Gastroesophageal sphincter (tissue), 4 donors: ENCODE data around the gene ZGLP1. TPM values are rescaled to one million over a fixed set of nuclear protein-coding genes. Genes with fewer than 3 reads are reported as not detected.

Experiments used
- ATAC-seq: fragments of 150-250 bp; one replicate; pipeline ENCODE4 v1.9.1; 2016; ENCODE audit warnings: mild to moderate bottlenecking, moderate library complexity
- H3K27ac ChIP-seq, 4 donors: fragments of 200-600 bp; sonication (generic) in 3 of 4; 1 replicate in 3 of 4; 2 replicates in 1 of 4; pipeline ENCODE4 v1.5.1; 2016 to 2019
- H3K27me3 ChIP-seq: fragments of 200-600 bp; sonication (generic); one replicate; pipeline ENCODE4 v1.5.1; 2019
- H3K36me3 ChIP-seq, 2 donors: fragments of 200-600 bp; sonication (generic); one replicate each; pipeline ENCODE4 v1.5.1; 2019; ENCODE audit warnings: control low read depth in 1 of 2
- H3K4me1 ChIP-seq, 3 donors: fragments of 200-600 bp; sonication (generic); 1 replicate in 2 of 3; 2 replicates in 1 of 3; pipeline ENCODE4 v1.5.1; 2016 to 2019; ENCODE audit warnings: control low read depth in 2 of 3
- H3K4me3 ChIP-seq, 2 donors: fragments of 200-600 bp; sonication (generic); one replicate each; pipeline ENCODE4 v1.5.1; 2019; ENCODE audit warnings: mild to moderate bottlenecking in 1 of 2, moderate library complexity in 1 of 2
- H3K9me3 ChIP-seq, 3 donors: fragments of 200-600 bp; sonication (generic); one replicate each; pipeline ENCODE4 v1.5.1; 2017 to 2019; ENCODE audit warnings: control low read depth in 2 of 3
- CTCF ChIP-seq, 4 experiments: fragments of 200-600 bp in 2 of 4; fragments of 450-650 bp in 2 of 4; sonication (generic) in 1 of 4; IDR thresholded peaks; one replicate each; pipeline ENCODE4 v1.5.1; 2017 to 2019; ENCODE audit warnings: antibody characterized with exemption in 4 of 4, mild to moderate bottlenecking in 2 of 4, moderate library complexity in 2 of 4
- EP300 ChIP-seq: sonication (generic); formaldehyde crosslinking; IDR thresholded peaks from one replicate; pipeline ENCODE4 v1.6.1; 2017; ENCODE audit warnings: antibody characterized with exemption, mild to moderate bottlenecking
- POLR2A ChIP-seq, 2 donors: fragments of 450-650 bp; IDR thresholded peaks; one replicate each; pipeline ENCODE4 v1.6.1; 2017; ENCODE audit warnings: antibody characterized with exemption in 2 of 2, mild to moderate bottlenecking in 2 of 2, moderate library complexity in 1 of 2
- POLR2AphosphoS5 ChIP-seq: sonication (generic); formaldehyde crosslinking; IDR thresholded peaks from one replicate; pipeline ENCODE4 v1.6.1; 2017; ENCODE audit warnings: antibody characterized with exemption
- WGBS, 2 donors: methylation state at CpG; one replicate each; pipeline ENCODE4 v1.1.5; 2018; ENCODE audit warnings: low coverage in 1 of 2; 5-methylcytosine and 5-hydroxymethylcytosine counted together
- total RNA-seq, 4 donors: library from RNA; depleted of rRNA; stranded (reverse); fragments of >200 nt; gene quantifications; one replicate each; pipeline ENCODE4 v1.1.0, GENCODE V29; 2016

ZGLP1 gene
- total RNA-seq, 4 donors from 2014 or later = 0.81 to 2.5 (median 1.1) TPM; not detected in 1

- Histone ChIP-seq H3K9me3 (no peaks in the 10 kb centered on the region), H3K27me3 (peaks cover 59% of the 10 kb centered on the region), H3K4me1 (peaks cover 0 to 17% (median 13%) of the 10 kb centered on the region in 3 donors), H3K4me3 (no peak overlapping the region), H3K27ac (peak overlapping the region in 1 of 4 donors; percentile 9), H3K36me3 (no peaks in the 10 kb centered on the region)
- 40 to 49% methylated on average over 2 to 8 of the region's 14 CpGs for WGBS, 2 donors
- peak; percentile 46 for ATAC-seq
- TF ChIP-seq EP300 = no peak
- no peak for TF ChIP-seq CTCF (IDR thresholded peaks at IDR 0.05)
These were observed 9.8 kb downstream of the ZGLP1 start for GRCh38 chr19:10299545-10300458.

GRCh38 chr19:10295847-10296591 is 13.6 kb downstream of the ZGLP1 start:
- H3K36me3 ChIP-seq = no peaks in the 10 kb centered on the region
- H3K4me1 ChIP-seq = peaks cover 0 to 55% (median 26%) of the 10 kb centered on the region in 3 donors
- H3K27ac ChIP-seq = no peak overlapping the region
- ATAC-seq = no peak
- no peaks in the 10 kb centered on the region for H3K9me3 ChIP-seq
- peak overlapping the region in 1 of 2 donors; percentile 32 for H3K4me3 ChIP-seq
- WGBS, 2 donors = 0% methylated on average over 1 to 5 of the region's 58 CpGs
- no peak for TF ChIP-seq POLR2A (IDR thresholded peaks at IDR 0.05)
- no peak for TF ChIP-seq CTCF (IDR thresholded peaks at IDR 0.05)
- TF ChIP-seq POLR2AphosphoS5 = no peak
- TF ChIP-seq EP300 = no peak
- H3K27me3 ChIP-seq = peaks cover 97% of the 10 kb centered on the region

GRCh38 chr19:10295305-10295846 is 14.2 kb downstream of the ZGLP1 start:
- Histone ChIP-seq H3K4me1 (peaks cover 0 to 61% (median 32%) of the 10 kb centered on the region in 3 donors), H3K27me3 (peaks cover 99% of the 10 kb centered on the region), H3K27ac (no peak overlapping the region), H3K9me3 (no peaks in the 10 kb centered on the region), H3K36me3 (no peaks in the 10 kb centered on the region), H3K4me3 (peak overlapping the region in 1 of 2 donors; percentile 32)
- no peak for ATAC-seq
- WGBS, 2 donors = 0% methylated on average over 1 to 6 of the region's 48 CpGs
- TF ChIP-seq POLR2A (IDR thresholded peaks at IDR 0.05) (no peak), CTCF (IDR thresholded peaks at IDR 0.05) (no peak), EP300 (no peak), POLR2AphosphoS5 (no peak)

GRCh38 chr19:10294368-10294697 is 15.3 kb downstream of the ZGLP1 start:
- WGBS, 2 donors = 0% methylated on average over 2 of the region's 25 CpGs; no CpG with 5 or more reads in 1 of the 2 donors
- Histone ChIP-seq H3K4me1 (peaks cover 0 to 72% (median 42%) of the 10 kb centered on the region in 3 donors), H3K4me3 (no peak overlapping the region), H3K27me3 (peaks cover 99% of the 10 kb centered on the region), H3K9me3 (no peaks in the 10 kb centered on the region), H3K36me3 (no peaks in the 10 kb centered on the region), H3K27ac (no peak overlapping the region)
- TF ChIP-seq POLR2AphosphoS5 = no peak
- TF ChIP-seq POLR2A (IDR thresholded peaks at IDR 0.05) = no peak
- no peak for TF ChIP-seq CTCF (IDR thresholded peaks at IDR 0.05)
- TF ChIP-seq EP300 = no peak
- ATAC-seq = no peak
